WTC11 (cell line): ENCODE measurements around the gene PAPPA2. TPM values are rescaled to one million over a fixed set of nuclear protein-coding genes. Genes with fewer than 3 reads are reported as not detected.
"Not testable (repeated sequence)": the region's sequence is repeated elsewhere in the genome, so short reads cannot be mapped to it uniquely, and the experiment has no call there.

ENCODE experiments used
- ATAC-seq: fragments of 200-7000 bp; cut with Tn5 transposase; 2 replicates; pipeline ENCODE4 v1.10.0; 2021; ENCODE audit warnings: mild to moderate bottlenecking, moderate library complexity
- CTCF ChIA-PET: fragments of 300-600 bp; sonication (Branson Sonifier 250); formaldehyde crosslinking; loops from one replicate; lab custom pipeline; 2021; ENCODE audit warnings: antibody characterized with exemption; lab: Charles Lee
- POLR2A ChIA-PET: fragments of 350-600 bp; sonication (Branson Sonifier 250); formaldehyde crosslinking; loops from one replicate; lab custom pipeline; 2021; ENCODE audit warnings: antibody characterized with exemption; lab: Charles Lee
- DNase-seq: peaks from one replicate; pipeline ENCODE4 v3.0.0; 2021; ENCODE audit warnings: low spot score
- H3K27ac Mint-ChIP-seq: 2 replicates; pipeline ENCODE4 v1.8.0; 2021; ENCODE audit warnings: mixed read lengths
- H3K27me3 Mint-ChIP-seq: 2 replicates; pipeline ENCODE4 v1.8.0; 2021; ENCODE audit warnings: low read depth, mild to moderate bottlenecking, moderate library complexity, mixed read lengths
- H3K36me3 Mint-ChIP-seq: 2 replicates; pipeline ENCODE4 v1.8.0; 2021; ENCODE audit warnings: mixed read lengths
- H3K4me1 Mint-ChIP-seq: 2 replicates; pipeline ENCODE4 v1.8.0; 2022; ENCODE audit warnings: mixed read lengths
- H3K4me3 Mint-ChIP-seq: 2 replicates; pipeline ENCODE4 v1.8.0; 2021; ENCODE audit warnings: mild to moderate bottlenecking, moderate library complexity, mixed read lengths
- H3K9me3 Mint-ChIP-seq: 2 replicates; pipeline ENCODE4 v1.8.0; 2021; ENCODE audit warnings: mixed read lengths
- ATF1 ChIP-seq: sonication (generic); formaldehyde crosslinking; IDR thresholded peaks from 2 replicates; pipeline ENCODE4 v1.8.1; 2023; ENCODE audit warnings: mild to moderate bottlenecking, moderate library complexity, missing genetic modification reagents
- CBFB ChIP-seq: sonication (generic); formaldehyde crosslinking; IDR thresholded peaks from 2 replicates; pipeline ENCODE4 v1.8.1; 2022; ENCODE audit warnings: mild to moderate bottlenecking, low read depth, missing genetic modification reagents
- CTCF ChIP-seq: fragments of 200-600 bp; IDR thresholded peaks from 2 replicates; pipeline ENCODE4 v1.8.0; 2022; ENCODE audit warnings: antibody characterized with exemption
- GABPB1 ChIP-seq: sonication (generic); formaldehyde crosslinking; IDR thresholded peaks from 2 replicates; pipeline ENCODE4 v1.8.1; 2023; ENCODE audit warnings: mild to moderate bottlenecking, missing genetic modification reagents
- GTF2I ChIP-seq: fragments of 250-450 bp; sonication (Bioruptor Pico); conservative IDR thresholded peaks from 2 replicates; pipeline ENCODE4 v1.4.0; 2021; ENCODE audit warnings: mild to moderate bottlenecking
- NR3C1 ChIP-seq: sonication (generic); formaldehyde crosslinking; conservative IDR thresholded peaks from 2 replicates; pipeline ENCODE4 v1.8.1; 2023; ENCODE audit warnings: low read depth, mild to moderate bottlenecking, missing genetic modification reagents
- RELA ChIP-seq: sonication (generic); formaldehyde crosslinking; IDR thresholded peaks from 2 replicates; pipeline ENCODE4 v1.8.1; 2022; ENCODE audit warnings: missing genetic modification reagents, mild to moderate bottlenecking, borderline replicate concordance
- TCF7 ChIP-seq: sonication (generic); formaldehyde crosslinking; IDR thresholded peaks from 2 replicates; pipeline ENCODE4 v1.8.0; 2022; ENCODE audit warnings: mild to moderate bottlenecking, low read depth, missing genetic modification reagents, moderate library complexity
- TEAD1 ChIP-seq: sonication (generic); formaldehyde crosslinking; IDR thresholded peaks from 2 replicates; pipeline ENCODE4 v1.8.0; 2022; ENCODE audit warnings: mild to moderate bottlenecking, missing genetic modification reagents
- ZNF121 ChIP-seq: sonication (generic); formaldehyde crosslinking; IDR thresholded peaks from 2 replicates; pipeline ENCODE4 v1.8.0; 2023; ENCODE audit warnings: missing genetic modification reagents
- ZNF138 ChIP-seq: sonication (generic); formaldehyde crosslinking; conservative IDR thresholded peaks from 2 replicates; pipeline ENCODE4 v1.8.1; 2022; ENCODE audit warnings: mild to moderate bottlenecking, moderate library complexity, missing genetic modification reagents
- ZNF317 ChIP-seq: sonication (generic); formaldehyde crosslinking; IDR thresholded peaks from 2 replicates; pipeline ENCODE4 v1.8.1; 2023; ENCODE audit warnings: low read depth, mild to moderate bottlenecking, moderate library complexity, missing genetic modification reagents, borderline replicate concordance
- ZNF396 ChIP-seq: fragments of 250-450 bp; sonication (Bioruptor Pico); IDR thresholded peaks from 2 replicates; pipeline ENCODE4 v1.8.0; 2021; ENCODE audit warnings: mild to moderate bottlenecking, moderate library complexity, borderline replicate concordance
- ZNF423 ChIP-seq: fragments of 250-450 bp; sonication (Bioruptor Pico); IDR thresholded peaks from 2 replicates; pipeline ENCODE4 v2.1.2; 2022; ENCODE audit warnings: mild to moderate bottlenecking, moderate library complexity
- ZNF425 ChIP-seq: fragments of 250-450 bp; sonication (Bioruptor Pico); conservative IDR thresholded peaks from 2 replicates; pipeline ENCODE4 v1.9.0; 2021; ENCODE audit warnings: mild to moderate bottlenecking
- ZNF671 ChIP-seq: fragments of 250-450 bp; sonication (Bioruptor Pico); IDR thresholded peaks from 2 replicates; pipeline ENCODE4 v1.8.0; 2021; ENCODE audit warnings: mild to moderate bottlenecking
- ZSCAN18 ChIP-seq: fragments of 250-450 bp; sonication (Bioruptor Pico); IDR thresholded peaks from 2 replicates; pipeline ENCODE4 v2.1.2; 2022; ENCODE audit warnings: mild to moderate bottlenecking, moderate library complexity
- total RNA-seq: library from RNA; stranded (reverse); gene quantifications from 3 replicates; pipeline ENCODE4 v1.2.3, GENCODE V29; 2021
- TF ChIP-seq, protein P1 (sequence below): sonication (generic); formaldehyde crosslinking; IDR thresholded peaks from 2 replicates; pipeline ENCODE4 v1.8.1; 2023; ENCODE audit warnings: mild to moderate bottlenecking, moderate library complexity, missing genetic modification reagents
- TF ChIP-seq, protein P2 (sequence below): sonication (generic); formaldehyde crosslinking; IDR thresholded peaks from 2 replicates; pipeline ENCODE4 v1.8.1; 2023; ENCODE audit warnings: mild to moderate bottlenecking, missing genetic modification reagents

The PAPPA2 gene
- total RNA-seq, 1 experiment from 2014 or later = 0.74 TPM

GRCh38 chr1:176559878-176560277, 96.9 kb downstream of the PAPPA2 start:
- CTCF ChIA-PET = interaction anchor here (0.9 to 3.2 kb wide), 5 partner anchors 80 to 283 kb away, joined by 3 to 26 read pairs (median 4); no protein-coding TSS in a partner anchor
- Mint-ChIP-seq H3K27ac (no peak overlapping the region), H3K4me1 (peaks cover 30% of the 10 kb centered on the region), H3K36me3 (no peaks in the 10 kb centered on the region), H3K4me3 (no peak overlapping the region), H3K27me3 (no peaks in the 10 kb centered on the region), H3K9me3 (no peaks in the 10 kb centered on the region)
- ATAC-seq = peak; percentile 93
- peak; percentile 66 for DNase-seq
- TF ChIP-seq ZNF317 (CRISPR knock-in tag) = no peak
- TF ChIP-seq CTCF = peak; percentile 90
- POLR2A ChIA-PET = no interaction called here

DNA sequence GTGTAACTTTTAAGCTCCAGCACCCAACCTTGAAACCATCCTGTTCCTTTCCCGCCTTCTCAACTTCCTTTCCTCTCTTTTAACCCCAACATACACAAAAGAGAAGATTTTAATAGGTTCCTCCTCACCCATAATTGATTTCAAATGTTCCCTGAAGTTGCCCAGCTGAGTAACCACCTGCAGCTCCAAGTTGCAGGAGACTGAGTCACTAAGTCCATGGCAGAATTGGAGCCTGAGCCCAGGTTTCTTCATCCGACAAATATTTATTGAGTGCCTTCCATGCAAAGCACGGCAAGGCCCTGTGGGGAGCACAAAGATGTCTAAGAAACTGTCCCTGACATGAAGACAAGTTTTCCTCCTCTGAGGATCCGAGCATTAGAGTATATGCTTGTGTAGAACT, 97.7 kb downstream of the PAPPA2 start:
- Mint-ChIP-seq H3K27ac (no peak overlapping the region), H3K9me3 (no peaks in the 10 kb centered on the region), H3K36me3 (no peaks in the 10 kb centered on the region), H3K4me3 (no peak overlapping the region), H3K4me1 (peaks cover 26% of the 10 kb centered on the region), H3K27me3 (no peaks in the 10 kb centered on the region)
- no peak for ATAC-seq
- CTCF ChIA-PET = interaction anchor here (0.9 to 3.2 kb wide), 5 partner anchors 110 to 320 kb away, joined by 3 to 26 read pairs (median 6); no protein-coding TSS in a partner anchor
- no peak for DNase-seq
- POLR2A ChIA-PET = interaction anchor here (0.6 kb wide), 1 partner anchor 256 kb away, joined by 3 read pairs; no protein-coding TSS in a partner anchor
- TF ChIP-seq GABPB1 (CRISPR knock-in tag) = no peak

GRCh38 chr1:176561761-176562160, 98.8 kb downstream of the PAPPA2 start:
- H3K36me3 Mint-ChIP-seq, H3K27ac Mint-ChIP-seq, POLR2A ChIA-PET, H3K9me3 Mint-ChIP-seq, H3K27me3 Mint-ChIP-seq, ATAC-seq, H3K4me3 Mint-ChIP-seq, DNase-seq: not testable (repeated sequence)
- peaks cover 26% of the 10 kb centered on the region for H3K4me1 Mint-ChIP-seq
- CTCF ChIA-PET = interaction anchor here (1.5 to 3.2 kb wide), 2 partner anchors 130 to 319 kb away, joined by 6 to 26 read pairs; no protein-coding TSS in a partner anchor

DNA sequence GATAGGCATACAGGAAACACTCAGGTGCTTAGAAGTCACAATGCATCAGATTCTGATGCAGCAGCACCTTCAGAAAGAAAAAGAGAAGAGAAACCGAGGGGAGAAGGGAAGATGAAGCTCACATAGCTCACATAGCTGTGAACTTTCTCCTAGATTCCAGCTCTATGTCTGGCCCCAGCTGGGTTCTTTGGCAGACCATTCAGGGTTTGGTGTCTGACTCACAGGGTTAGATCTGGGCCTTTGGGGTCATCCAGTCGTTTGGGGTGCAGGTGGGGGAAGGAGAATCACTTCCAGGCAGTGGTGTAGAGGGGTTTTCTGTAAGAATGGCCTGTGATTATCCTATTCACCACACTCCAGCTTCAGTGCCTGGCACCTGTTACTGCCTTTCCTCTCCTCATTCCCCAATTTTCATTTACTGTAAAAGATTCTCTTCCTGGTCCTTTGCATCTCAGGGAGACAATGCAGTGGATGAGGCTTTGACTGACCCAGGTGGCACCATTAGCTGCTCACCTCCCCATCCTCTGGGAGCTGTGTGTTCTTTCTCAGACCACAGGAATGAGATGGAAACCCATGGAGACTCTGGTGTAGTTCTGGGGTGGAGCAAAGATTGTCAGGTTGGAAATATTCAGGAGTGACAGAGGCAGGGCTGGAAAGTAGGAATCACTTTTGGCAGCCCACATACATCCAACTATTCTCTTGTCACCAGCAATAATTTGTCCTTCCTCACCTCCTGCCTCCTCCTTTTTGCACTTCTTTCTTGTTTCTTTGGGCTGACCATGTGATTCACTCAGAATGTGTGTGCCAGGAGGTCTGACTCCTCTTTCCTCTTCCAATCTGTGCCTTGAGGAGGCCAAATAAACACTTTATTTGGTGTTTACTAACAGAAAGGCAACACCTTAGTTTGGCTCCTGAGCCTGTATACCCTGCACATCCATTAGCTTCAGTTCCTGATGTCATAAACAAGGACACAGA, 103.3 kb downstream of the PAPPA2 start:
- H3K27me3 Mint-ChIP-seq = no peaks in the 10 kb centered on the region
- DNase-seq = no peak
- H3K4me3 Mint-ChIP-seq = no peak overlapping the region
- H3K36me3 Mint-ChIP-seq = no peaks in the 10 kb centered on the region
- no peak overlapping the region for H3K27ac Mint-ChIP-seq
- ATAC-seq = no peak
- ChIA-PET CTCF (interaction anchor here (1.3 to 1.5 kb wide), 2 partner anchors 125 to 191 kb away, joined by 4 to 7 read pairs; no protein-coding TSS in a partner anchor), POLR2A (no interaction called here)
- no peaks in the 10 kb centered on the region for H3K9me3 Mint-ChIP-seq
- H3K4me1 Mint-ChIP-seq = peaks cover 4% of the 10 kb centered on the region
- TF ChIP-seq ZNF121 (CRISPR knock-in tag) (no peak), RELA (no peak), ZNF396 (CRISPR knock-in tag) (no peak), CBFB (CRISPR knock-in tag) (no peak), TCF7 (CRISPR knock-in tag) (no peak), ATF1 (no peak), NR3C1 (no peak), GTF2I (CRISPR knock-in tag) (no peak), ZNF138 (no peak), ZSCAN18 (no peak), ZNF423 (CRISPR knock-in tag) (no peak), TEAD1 (CRISPR knock-in tag) (no peak), ZNF425 (CRISPR knock-in tag) (no peak), ZNF671 (CRISPR knock-in tag) (no peak)
- TF ChIP-seq, protein P1, sequence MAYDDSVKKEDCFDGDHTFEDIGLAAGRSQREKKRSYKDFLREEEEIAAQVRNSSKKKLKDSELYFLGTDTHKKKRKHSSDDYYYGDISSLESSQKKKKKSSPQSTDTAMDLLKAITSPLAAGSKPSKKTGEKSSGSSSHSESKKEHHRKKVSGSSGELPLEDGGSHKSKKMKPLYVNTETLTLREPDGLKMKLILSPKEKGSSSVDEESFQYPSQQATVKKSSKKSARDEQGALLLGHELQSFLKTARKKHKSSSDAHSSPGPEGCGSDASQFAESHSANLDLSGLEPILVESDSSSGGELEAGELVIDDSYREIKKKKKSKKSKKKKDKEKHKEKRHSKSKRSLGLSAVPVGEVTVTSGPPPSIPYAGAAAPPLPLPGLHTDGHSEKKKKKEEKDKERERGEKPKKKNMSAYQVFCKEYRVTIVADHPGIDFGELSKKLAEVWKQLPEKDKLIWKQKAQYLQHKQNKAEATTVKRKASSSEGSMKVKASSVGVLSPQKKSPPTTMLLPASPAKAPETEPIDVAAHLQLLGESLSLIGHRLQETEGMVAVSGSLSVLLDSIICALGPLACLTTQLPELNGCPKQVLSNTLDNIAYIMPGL (CRISPR knock-in tag) = no peak
- TF ChIP-seq, protein P2, sequence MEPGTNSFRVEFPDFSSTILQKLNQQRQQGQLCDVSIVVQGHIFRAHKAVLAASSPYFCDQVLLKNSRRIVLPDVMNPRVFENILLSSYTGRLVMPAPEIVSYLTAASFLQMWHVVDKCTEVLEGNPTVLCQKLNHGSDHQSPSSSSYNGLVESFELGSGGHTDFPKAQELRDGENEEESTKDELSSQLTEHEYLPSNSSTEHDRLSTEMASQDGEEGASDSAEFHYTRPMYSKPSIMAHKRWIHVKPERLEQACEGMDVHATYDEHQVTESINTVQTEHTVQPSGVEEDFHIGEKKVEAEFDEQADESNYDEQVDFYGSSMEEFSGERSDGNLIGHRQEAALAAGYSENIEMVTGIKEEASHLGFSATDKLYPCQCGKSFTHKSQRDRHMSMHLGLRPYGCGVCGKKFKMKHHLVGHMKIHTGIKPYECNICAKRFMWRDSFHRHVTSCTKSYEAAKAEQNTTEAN (CRISPR knock-in tag) = no peak
